ENCODE measurements around the gene NFKBIB. TPM values are rescaled to one million over a fixed set of nuclear protein-coding genes. Genes with fewer than 3 reads are reported as not detected.
A peak's percentile ranks its signal among the peaks of the same experiment; 100 is the strongest.

The NFKBIB gene
- total RNA-seq, 3 donors from 2014 or later = 29.9 to 37.2 (median 30.9) TPM

GRCh38 chr19:38898788-38899446, 852 bp upstream of the NFKBIB start:
- Histone ChIP-seq H3K4me3 (peak overlapping the region; percentile 71), H3K36me3 (ENCODE audit: low read depth) (peaks cover 5% of the 10 kb centered on the region), H3K4me1 (ENCODE audit: low read depth) (peaks cover 15% of the 10 kb centered on the region), H3K9me3 (no peaks in the 10 kb centered on the region)
- TF ChIP-seq, protein P1, sequence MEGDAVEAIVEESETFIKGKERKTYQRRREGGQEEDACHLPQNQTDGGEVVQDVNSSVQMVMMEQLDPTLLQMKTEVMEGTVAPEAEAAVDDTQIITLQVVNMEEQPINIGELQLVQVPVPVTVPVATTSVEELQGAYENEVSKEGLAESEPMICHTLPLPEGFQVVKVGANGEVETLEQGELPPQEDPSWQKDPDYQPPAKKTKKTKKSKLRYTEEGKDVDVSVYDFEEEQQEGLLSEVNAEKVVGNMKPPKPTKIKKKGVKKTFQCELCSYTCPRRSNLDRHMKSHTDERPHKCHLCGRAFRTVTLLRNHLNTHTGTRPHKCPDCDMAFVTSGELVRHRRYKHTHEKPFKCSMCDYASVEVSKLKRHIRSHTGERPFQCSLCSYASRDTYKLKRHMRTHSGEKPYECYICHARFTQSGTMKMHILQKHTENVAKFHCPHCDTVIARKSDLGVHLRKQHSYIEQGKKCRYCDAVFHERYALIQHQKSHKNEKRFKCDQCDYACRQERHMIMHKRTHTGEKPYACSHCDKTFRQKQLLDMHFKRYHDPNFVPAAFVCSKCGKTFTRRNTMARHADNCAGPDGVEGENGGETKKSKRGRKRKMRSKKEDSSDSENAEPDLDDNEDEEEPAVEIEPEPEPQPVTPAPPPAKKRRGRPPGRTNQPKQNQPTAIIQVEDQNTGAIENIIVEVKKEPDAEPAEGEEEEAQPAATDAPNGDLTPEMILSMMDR (IDR thresholded peaks at IDR 0.05) = no peak
- DNase-seq (no peak), ATAC-seq (peak; percentile 2)
- intact Hi-C loops (cut with DNase I, micrococcal nuclease) = no loop called here

- TF ChIP-seq, protein P1 (IDR thresholded peaks at IDR 0.05) = no peak
- Histone ChIP-seq H3K9me3 (no peaks in the 10 kb centered on the region), H3K4me1 (ENCODE audit: low read depth) (peaks cover 15% of the 10 kb centered on the region), H3K4me3 (peak overlapping the region; percentile 71), H3K36me3 (ENCODE audit: low read depth) (peaks cover 5% of the 10 kb centered on the region)
- DNase-seq = no peak
- intact Hi-C loops (cut with DNase I, micrococcal nuclease) = no loop called here
- no peak for ATAC-seq
These were observed 447 bp downstream of the NFKBIB start for GRCh38 chr19:38900202-38900629.

GRCh38 chr19:38900743-38901190, 998 bp downstream of the NFKBIB start:
- Histone ChIP-seq H3K4me1 (ENCODE audit: low read depth) (peaks cover 15% of the 10 kb centered on the region), H3K9me3 (no peaks in the 10 kb centered on the region), H3K36me3 (ENCODE audit: low read depth) (peaks cover 5% of the 10 kb centered on the region), H3K4me3 (no peak overlapping the region)
- TF ChIP-seq, protein P1 (IDR thresholded peaks at IDR 0.05) = no peak
- DNase-seq (no peak), ATAC-seq (no peak)
- intact Hi-C loops (cut with DNase I, micrococcal nuclease) = no loop called here

GRCh38 chr19:38901683-38902082, 1.9 kb downstream of the NFKBIB start:
- H3K9me3 ChIP-seq = no peaks in the 10 kb centered on the region

GRCh38 chr19:38904581-38905539, 5.1 kb downstream of the NFKBIB start:
- Histone ChIP-seq H3K36me3 (ENCODE audit: low read depth) (no peaks in the 10 kb centered on the region), H3K4me1 (ENCODE audit: low read depth) (peaks cover 8% of the 10 kb centered on the region), H3K4me3 (no peak overlapping the region), H3K9me3 (no peaks in the 10 kb centered on the region)
- intact Hi-C loops (cut with DNase I, micrococcal nuclease) = no loop called here
- no peak for DNase-seq
- peak; percentile 30 for ATAC-seq
- TF ChIP-seq, protein P1 (IDR thresholded peaks at IDR 0.05) = no peak

More at GRCh38 chr19:38901683-38902082, 1.9 kb downstream of the NFKBIB start:
- intact Hi-C loops (cut with DNase I, micrococcal nuclease) = no loop called here
- Histone ChIP-seq H3K4me1 (ENCODE audit: low read depth) (peaks cover 15% of the 10 kb centered on the region), H3K4me3 (no peak overlapping the region), H3K36me3 (ENCODE audit: low read depth) (peaks cover 5% of the 10 kb centered on the region)
- DNase-seq = no peak
- no peak for ATAC-seq
- TF ChIP-seq, protein P1 (IDR thresholded peaks at IDR 0.05) = no peak

All from mucosa of descending colon (tissue), 3 donors.